ENCODE data around the gene LRMDA. TPM values are rescaled to one million over a fixed set of nuclear protein-coding genes. Genes with fewer than 3 reads are reported as not detected.

The LRMDA gene
- total RNA-seq, 3 donors from 2014 or later, result 9.4 to 14.9 (median 10.3) TPM

DNA sequence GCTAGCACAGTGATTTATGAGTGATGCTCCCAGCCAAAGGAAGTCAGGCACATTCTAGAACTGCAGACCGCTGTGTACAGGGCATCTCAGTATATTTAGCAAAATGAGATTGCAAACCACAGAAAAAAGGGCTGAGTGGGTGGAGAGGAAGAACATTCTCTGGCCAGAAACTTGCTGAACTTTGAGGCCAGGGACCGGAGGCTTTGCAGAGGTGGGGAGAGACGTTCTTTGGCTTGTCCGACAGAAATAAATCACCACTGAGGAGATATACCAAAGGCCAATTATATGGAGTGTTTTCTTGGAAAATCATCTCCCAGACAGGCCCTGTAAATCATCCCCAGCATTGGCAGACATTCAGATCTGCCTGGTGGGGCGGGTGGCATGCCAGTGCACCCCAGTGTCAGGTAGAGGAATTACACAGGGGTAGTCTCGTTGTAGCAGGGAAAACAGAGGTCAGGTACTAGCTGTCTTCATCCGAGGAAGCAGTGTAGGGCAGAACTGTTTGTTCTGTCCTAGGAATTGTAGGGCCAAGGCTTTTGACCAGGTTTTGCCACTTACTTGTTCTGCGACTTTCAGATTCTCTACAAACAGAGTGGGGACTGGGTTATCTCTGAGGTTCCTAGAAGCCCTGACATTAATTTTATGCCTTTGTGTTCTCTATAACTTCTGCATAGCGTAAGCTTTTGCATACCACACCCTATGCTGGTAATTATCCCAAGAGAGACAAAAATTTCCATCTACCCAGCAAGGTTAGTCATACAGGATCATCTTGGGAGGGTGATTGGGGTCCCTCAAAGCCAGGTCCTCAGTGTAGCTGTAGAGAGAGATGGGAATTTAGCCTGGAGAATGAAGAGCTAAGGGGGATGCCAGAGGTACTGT, 655.6 kb downstream of the LRMDA start:
- Histone ChIP-seq H3K4me3 (no peak overlapping the region), H3K9me3 (no peaks in the 10 kb centered on the region), H3K36me3 (ENCODE audit: low read depth) (no peaks in the 10 kb centered on the region), H3K4me1 (ENCODE audit: low read depth) (peaks cover 11% of the 10 kb centered on the region)
- TF ChIP-seq CTCF (IDR thresholded peaks at IDR 0.05), result peak; percentile 70
- ATAC-seq, result peak; percentile 85
- intact Hi-C loops (cut with DNase I, micrococcal nuclease), result no loop called here
- DNase-seq, result peak; percentile 56 to 81 (median 76)

DNA sequence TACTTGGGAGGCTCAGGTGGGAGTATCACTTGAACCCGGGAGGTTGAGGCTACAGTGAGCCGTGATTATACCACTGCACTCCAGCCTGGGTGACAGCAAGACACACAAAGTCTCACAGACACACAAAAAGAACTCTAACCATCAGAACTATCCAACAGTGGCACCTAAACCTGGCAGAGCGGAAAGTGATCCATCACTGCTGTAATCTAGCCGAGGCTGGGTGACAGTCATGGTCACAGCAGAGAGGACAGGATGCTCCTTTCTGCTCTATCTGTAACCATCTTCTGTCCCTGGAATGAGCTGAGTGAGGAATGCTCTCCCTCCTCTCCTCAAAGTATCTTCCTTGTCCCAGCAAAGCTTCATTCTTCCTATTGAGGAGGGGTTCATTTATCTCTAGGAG, 656.6 kb downstream of the LRMDA start:
- Histone ChIP-seq H3K4me1 (ENCODE audit: low read depth) (peaks cover 11% of the 10 kb centered on the region), H3K36me3 (ENCODE audit: low read depth) (no peaks in the 10 kb centered on the region), H3K9me3 (no peaks in the 10 kb centered on the region), H3K4me3 (no peak overlapping the region)
- DNase-seq, result no peak
- no peak for TF ChIP-seq CTCF (IDR thresholded peaks at IDR 0.05)
- intact Hi-C loops (cut with DNase I, micrococcal nuclease), result no loop called here
- no peak for ATAC-seq

DNA sequence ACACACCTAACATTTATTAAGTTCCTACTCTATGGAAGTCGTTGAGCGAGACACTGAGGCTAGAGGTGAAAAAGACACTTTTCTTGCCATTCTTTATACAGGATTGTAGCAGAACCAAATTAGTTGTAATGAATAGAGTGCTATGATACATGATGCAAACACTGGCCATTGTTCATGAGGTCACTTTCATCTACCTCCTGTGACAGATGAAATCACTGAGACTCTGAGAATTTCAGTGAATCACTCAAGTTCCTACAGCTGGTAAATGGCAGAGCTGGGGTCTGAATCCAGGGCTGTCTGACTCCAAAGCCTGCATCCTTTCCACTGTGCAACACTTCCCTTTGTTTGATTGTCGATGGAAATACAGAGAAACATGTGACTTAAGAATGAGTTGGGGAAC, 657.6 kb downstream of the LRMDA start:
- no peaks in the 10 kb centered on the region for H3K9me3 ChIP-seq
- DNase-seq (no peak), ATAC-seq (no peak)
- H3K4me1 ChIP-seq (ENCODE audit: low read depth), result peaks cover 11% of the 10 kb centered on the region
- H3K36me3 ChIP-seq (ENCODE audit: low read depth), result no peaks in the 10 kb centered on the region
- H3K4me3 ChIP-seq, result no peak overlapping the region
- TF ChIP-seq CTCF (IDR thresholded peaks at IDR 0.05), result no peak
- intact Hi-C loops (cut with DNase I, micrococcal nuclease), result no loop called here

DNA sequence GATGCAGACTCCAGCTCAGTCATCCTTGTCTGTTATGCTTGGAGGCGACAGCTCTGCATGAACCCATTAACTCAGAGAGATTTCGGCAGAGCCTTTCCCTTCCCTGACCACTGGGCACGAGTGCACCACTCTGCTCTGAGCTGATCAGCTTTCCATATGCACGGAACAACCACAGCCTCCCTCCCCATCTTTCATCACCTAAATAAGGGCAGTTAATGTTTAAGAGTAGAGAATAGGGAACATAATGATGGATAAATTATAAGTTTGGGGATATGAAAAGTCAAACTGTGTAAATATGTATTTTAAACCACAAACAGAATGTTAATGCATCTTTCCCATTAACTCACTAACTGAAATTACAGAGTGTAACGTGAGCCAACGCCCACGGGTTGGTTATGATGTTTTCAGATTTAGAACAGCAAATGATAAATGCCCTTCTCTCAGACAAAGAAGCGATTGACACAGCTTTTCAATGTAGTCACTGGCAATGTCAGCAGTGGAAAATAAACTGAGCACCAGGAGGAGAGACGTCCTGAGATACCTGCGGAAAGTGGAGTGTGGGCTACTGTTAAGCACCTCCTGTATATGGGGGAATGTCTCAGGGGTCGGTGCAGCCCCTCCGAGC, 658.2 kb downstream of the LRMDA start:
- no peaks in the 10 kb centered on the region for H3K36me3 ChIP-seq (ENCODE audit: low read depth)
- peaks cover 11% of the 10 kb centered on the region for H3K4me1 ChIP-seq (ENCODE audit: low read depth)
- DNase-seq (no peak), ATAC-seq (no peak)
- intact Hi-C loops (cut with DNase I, micrococcal nuclease), result no loop called here
- no peak for TF ChIP-seq CTCF (IDR thresholded peaks at IDR 0.05)
- H3K4me3 ChIP-seq, result no peak overlapping the region
- H3K9me3 ChIP-seq, result no peaks in the 10 kb centered on the region

GRCh38 chr10:76091926-76092325, 660.5 kb downstream of the LRMDA start:
- DNase-seq, result peak in 1 of 3 donors; percentile 45
- ATAC-seq, result peak; percentile 93
- intact Hi-C loops (cut with DNase I, micrococcal nuclease), result no loop called here
- no peaks in the 10 kb centered on the region for H3K9me3 ChIP-seq
- H3K4me3 ChIP-seq, result no peak overlapping the region
- peaks cover 5% of the 10 kb centered on the region for H3K4me1 ChIP-seq (ENCODE audit: low read depth)
- TF ChIP-seq CTCF (IDR thresholded peaks at IDR 0.05), result no peak
- no peaks in the 10 kb centered on the region for H3K36me3 ChIP-seq (ENCODE audit: low read depth)

Data from mucosa of descending colon (tissue), 3 donors.